GM18858 (cell line): ENCODE results near the gene ZNF76.
A peak's percentile ranks its signal among the peaks of the same experiment; 100 is the strongest.
"Not testable (repeated sequence)": the region's sequence is repeated elsewhere in the genome, so short reads cannot be mapped to it uniquely, and the experiment has no call there.

Experiments used
- ATAC-seq: cut with Tn5 transposase; IDR thresholded peaks from one replicate; pipeline ENCODE4 v1.9.1; 2021; ENCODE audit not compliant: unreplicated experiment

The ZNF76 gene

DNA sequence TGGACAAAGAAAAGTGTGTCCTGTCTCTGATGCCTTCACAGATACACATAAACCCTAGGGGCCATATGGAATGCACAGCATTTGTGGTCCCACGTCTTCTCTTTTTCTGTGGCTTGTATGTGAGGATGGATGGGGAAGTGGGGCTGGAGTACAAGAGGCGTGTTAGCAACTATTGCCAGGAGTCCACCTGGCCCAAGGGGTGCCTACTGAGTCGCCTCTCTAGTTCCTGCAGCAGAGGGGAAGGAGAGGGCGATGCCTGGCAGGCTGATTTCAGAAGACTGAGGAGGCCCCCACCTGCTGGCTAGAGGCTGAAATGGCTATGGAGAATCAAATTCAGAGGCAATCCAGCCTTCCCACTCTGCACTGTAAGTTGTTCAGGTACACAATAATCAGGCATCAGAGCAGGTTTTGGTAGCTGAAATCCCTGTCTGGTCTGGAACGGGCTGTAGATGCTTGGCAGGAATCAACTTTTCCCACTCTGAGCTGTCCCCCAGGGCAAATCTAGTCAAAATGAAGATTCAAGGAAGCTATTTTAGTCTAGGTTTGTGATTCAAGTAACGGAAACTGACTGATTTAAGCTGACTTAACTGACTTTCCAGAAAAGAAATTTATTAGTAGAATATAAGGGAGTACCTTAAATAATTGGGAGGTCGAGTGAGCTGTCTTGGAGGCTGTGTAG lies 68.0 kb downstream of the ZNF76 start:
- no peak for ATAC-seq

DNA sequence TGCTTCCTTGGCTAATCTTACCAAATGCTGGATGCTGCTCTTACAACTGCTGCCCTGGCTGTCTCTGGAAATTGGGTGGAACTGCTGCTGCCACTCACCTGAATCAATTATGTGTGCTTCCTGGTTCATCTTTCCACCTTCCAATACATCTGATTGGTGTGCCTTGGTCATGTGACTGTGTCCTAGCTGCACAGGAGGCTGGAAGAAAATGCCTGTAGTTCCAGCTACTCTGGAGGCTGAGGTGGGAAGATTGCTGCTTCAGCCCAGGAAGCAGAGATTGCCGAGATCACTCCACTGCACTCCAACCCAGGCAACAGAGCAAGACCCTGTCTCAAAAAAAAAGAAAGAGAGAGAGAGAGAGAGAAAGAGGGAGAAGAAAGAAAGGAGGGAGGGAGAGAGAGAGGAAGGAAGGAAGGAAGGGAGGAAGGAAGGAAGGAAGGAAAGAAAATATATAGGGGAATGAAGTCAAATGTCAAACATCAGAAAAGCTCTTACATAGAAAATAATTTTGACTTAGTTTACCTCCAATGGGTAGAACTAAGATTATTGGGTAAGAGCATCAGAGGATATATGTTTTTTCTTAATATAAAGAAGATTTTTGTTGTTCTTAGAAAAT lies 68.7 kb downstream of the ZNF76 start:
- ATAC-seq, result no peak

DNA sequence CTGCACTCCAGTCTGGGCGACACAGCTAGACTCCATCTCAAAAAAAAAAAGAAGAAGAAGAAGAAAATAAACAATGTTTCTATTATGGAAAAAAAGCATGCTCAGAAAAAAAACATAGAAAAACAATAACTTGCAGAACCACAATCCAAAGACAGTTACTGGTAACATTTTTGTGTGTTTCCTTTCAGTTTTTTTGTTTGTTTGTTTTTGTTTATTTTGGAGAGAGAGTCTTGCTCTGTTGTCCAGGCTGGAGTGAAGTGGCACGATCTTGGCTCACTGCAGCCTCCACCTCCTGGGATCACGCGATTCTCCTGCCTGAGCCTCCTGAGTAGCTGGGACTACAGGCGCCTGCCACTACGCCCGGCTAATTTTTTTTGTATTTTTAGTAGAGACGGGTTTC lies 69.4 kb downstream of the ZNF76 start:
- not testable (repeated sequence) for ATAC-seq

DNA sequence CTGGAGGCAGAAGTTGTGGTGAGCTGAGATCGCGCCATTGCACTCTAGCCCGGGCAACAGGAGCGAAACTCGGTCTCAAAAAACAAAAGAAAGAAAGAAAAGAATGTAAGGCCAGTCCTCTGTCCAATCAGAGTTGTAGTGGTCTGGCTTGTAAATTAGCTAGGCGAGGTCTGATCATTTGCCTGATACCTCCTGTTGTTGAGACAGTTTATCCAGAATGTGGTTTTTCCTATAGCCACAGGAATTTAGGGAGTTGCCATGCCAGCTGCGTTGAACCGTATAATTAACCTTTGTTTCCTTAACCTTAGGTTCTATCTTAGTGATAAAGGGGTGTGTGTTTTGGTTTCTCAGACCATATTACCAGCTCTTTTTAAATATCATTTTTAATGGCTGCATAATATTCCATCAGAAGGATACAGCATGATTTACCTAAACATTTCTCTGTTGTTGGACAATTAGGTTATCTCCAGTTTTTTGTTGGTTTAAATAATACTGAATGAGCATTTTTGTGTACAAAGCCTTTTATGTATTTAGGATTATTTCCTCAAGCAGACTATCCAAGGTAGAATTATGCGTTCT lies 71.1 kb downstream of the ZNF76 start:
- ATAC-seq, result no peak

DNA sequence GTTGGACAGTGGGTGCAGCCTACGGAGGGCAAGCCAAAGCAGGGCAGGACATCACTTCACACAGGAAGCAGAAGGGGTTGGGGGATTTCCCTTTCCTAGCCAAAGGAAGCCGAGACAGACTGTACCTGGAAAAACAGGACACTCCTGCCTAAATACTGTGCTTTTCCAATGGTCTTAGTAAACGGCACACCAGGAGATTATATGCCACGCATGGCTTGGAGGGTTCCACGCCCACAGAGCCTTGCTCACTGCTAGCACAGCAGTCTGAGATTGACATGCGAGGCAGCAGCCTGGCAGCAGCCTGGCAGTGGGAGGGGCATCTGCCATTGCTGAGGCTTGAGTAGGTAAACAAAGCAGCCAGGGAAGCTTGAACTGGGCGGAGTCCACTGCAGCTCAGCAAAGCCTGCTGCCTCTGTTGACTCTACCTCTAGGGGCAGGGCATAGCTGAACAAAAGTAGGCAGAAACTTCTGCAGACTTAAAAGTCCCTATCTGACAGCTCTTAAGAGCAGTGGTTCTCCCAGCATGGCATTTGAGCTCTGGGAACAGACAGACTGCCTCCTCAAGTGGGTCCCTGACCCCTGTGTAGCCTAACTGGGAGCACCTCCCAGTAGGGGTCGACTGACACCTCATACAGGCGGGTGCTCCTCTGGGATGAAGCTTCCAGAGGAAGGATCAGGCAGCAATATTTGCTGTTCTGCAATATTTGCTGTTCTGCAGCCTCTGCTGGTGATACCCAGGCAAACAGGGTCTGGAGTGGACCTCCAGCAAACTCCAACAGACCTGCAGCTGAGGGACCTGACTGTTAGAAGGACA lies 72.7 kb downstream of the ZNF76 start:
- ATAC-seq, result not testable (repeated sequence)

DNA sequence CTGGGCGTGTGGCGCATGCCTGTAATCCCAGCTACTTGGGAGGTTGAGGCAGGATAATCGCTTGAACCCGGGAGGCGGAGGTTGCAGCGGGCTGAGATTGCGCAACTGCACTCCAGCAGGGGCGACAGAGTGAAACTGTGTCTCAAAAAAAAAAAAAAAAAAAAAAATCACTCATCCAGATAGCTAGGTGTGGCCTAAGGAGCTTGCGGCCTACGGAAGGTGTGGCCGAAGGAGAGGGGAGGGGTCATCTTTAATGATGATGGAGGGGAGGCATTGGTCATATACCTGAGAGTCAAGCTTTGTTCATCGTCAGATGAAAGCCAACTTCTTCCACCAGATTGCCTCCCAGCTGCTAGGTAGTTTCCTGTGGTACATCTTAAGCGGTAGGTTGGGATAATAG lies 82.0 kb downstream of the ZNF76 start:
- no peak for ATAC-seq

DNA sequence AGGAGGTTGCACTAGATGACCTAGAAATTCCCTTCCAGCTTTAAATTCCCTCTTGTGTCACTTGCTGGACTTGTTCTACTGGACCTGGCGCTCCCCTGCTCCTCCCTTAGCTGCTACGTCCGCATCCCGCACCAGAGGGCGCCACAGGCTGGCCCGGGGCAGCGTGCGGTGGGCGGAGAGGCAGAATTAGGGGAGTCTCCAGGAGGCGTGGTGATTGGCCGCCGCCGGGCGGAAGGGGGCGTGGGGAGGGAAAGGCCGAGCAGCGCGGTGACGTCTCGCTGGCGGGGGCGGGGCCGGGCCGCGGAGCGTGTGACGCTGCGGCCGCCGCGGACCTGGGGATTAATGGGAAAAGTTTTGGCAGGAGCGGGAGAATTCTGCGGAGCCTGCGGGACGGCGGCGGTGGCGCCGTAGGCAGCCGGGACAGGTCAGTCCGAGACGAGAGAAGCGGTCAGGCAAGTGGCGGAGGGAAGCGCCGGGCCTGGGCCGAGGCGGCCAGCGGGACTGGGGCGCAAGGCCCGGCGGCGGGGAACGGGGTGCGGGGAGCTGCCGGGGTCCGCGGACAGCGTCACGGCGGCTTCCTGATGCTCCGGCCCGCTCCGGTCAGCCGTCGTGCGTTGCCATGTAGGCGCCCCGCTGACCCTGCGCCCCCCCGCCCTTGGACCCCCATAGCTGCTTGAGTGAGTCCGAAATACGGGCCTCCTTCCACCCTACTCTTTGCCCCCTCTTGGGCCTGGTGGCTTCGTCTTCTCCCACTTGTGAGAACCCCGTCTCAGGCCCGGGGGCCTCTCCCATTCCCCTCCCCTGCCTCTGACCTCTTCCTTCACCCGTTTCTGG lies 82.9 kb downstream of the ZNF76 start, which contains the start of gene PPARD:
PPARD (plus strand) TSS at position 301 of the 834 bp plus-strand sequence. CDS start 68,530 bp downstream, outside the sequence.
- peak; percentile 81 for ATAC-seq

DNA sequence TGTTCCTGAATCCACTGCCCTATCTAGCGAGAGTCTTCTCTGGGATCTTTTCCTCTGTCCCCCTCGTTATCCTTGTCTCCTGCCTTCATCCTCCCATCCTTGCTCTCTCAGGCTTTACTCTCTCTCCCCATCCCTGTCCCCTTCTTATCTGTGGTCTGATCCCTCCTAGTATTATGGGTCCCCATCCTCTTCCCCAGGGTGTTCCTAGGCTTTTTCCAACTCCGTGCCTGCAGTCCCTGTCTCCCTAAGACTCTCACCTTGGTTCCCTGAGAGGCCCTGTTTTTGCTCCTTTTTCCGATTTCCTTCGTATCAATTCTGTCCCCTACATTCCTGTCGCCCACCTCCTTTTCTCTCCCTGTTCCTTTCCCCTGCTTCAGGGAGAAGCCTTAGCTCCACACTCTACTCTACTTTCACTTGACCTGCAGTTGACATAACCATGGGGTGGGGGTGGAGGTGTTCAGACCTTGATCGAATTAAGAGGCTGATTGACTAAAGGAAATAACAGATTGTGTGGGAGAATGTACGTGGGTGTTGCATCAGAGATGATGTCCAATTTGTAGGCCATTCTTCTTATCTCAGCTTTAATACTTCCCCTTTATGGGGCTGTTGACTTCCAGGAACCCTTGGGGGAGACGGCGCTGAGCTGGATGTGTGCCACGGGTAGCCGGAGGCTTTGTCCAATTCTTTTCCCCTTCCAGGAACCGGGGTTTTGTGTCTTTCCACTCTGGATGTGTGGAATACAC lies 83.7 kb downstream of the ZNF76 start:
- ATAC-seq, result no peak

DNA sequence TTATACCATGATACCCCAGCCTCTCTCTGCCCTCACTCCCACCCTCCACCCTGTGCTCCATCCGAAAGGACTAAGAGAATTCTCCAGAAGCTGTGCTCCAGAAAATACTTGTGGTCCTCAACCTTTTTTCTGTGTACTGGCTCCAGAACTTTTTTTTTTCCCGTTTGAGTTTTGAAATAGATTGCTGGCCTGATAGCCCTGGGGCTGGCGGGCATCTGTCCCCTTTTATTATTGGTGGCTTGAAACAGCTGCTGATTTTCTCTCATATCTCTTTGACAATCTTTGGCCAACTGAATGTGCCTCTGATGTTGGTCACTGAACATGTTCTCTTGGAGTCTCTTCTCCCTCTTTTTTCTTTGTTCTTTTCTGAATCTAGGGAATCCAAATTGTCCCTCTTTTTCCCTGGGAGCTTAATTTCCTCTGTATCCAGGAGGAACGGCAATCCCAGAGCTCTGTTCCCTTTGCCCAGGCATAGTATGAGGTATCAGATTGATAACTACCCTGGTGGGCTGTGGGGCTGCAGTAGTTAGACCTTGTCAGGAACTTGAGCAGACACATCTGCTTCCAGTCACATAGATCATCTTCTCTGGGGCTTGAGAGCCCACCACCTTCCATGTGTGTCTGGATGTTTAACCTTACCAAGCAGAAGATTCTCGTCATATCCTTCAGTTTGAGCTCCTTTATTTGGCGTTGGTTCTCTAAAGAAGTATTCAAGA lies 84.5 kb downstream of the ZNF76 start:
- ATAC-seq, result no peak
